ENCODE data around the gene TIMP4. TPM values are rescaled to one million over a fixed set of nuclear protein-coding genes. Genes with fewer than 3 reads are reported as not detected.

Gene TIMP4
- total RNA-seq, 1 donor from 2014 or later, result 0.18 TPM

GRCh38 chr3:12192655-12193484 is 34.2 kb upstream of the TIMP4 start:
- Mint-ChIP-seq H3K4me3 (no peak overlapping the region), H3K4me1 (peaks cover 12% of the 10 kb centered on the region), H3K27ac (no peak overlapping the region)

GRCh38 chr3:12192173-12192572 is 33.5 kb upstream of the TIMP4 start:
- Mint-ChIP-seq H3K9me3 (no peaks in the 10 kb centered on the region), H3K27me3 (ENCODE audit: low read depth) (no peaks in the 10 kb centered on the region), H3K27ac (no peak overlapping the region), H3K4me3 (no peak overlapping the region), H3K4me1 (peaks cover 19% of the 10 kb centered on the region), H3K36me3 (no peaks in the 10 kb centered on the region)
- no peak for DNase-seq (ENCODE audit: low spot score in 2 of 2, unreplicated experiment in 2 of 2)
- TF ChIP-seq CTCF (IDR thresholded peaks at IDR 0.05; ENCODE audit: unreplicated experiment), result no peak

More at GRCh38 chr3:12192655-12193484, 34.2 kb upstream of the TIMP4 start:
- Mint-ChIP-seq H3K36me3 (no peaks in the 10 kb centered on the region), H3K9me3 (no peaks in the 10 kb centered on the region), H3K27me3 (ENCODE audit: low read depth) (no peaks in the 10 kb centered on the region)
- no peak for TF ChIP-seq CTCF (IDR thresholded peaks at IDR 0.05; ENCODE audit: unreplicated experiment)
- no peak for DNase-seq (ENCODE audit: low spot score in 2 of 2, unreplicated experiment in 2 of 2)

- Mint-ChIP-seq H3K36me3 (no peaks in the 10 kb centered on the region), H3K27me3 (ENCODE audit: low read depth) (no peaks in the 10 kb centered on the region), H3K4me1 (peaks cover 19% of the 10 kb centered on the region), H3K9me3 (no peaks in the 10 kb centered on the region), H3K4me3 (no peak overlapping the region), H3K27ac (no peak overlapping the region)
- no peak for DNase-seq (ENCODE audit: low spot score in 2 of 2, unreplicated experiment in 2 of 2)
- no peak for TF ChIP-seq CTCF (IDR thresholded peaks at IDR 0.05; ENCODE audit: unreplicated experiment)
These were observed 32.8 kb upstream of the TIMP4 start for GRCh38 chr3:12191559-12191958.

- Mint-ChIP-seq H3K9me3 (no peaks in the 10 kb centered on the region), H3K27ac (no peak overlapping the region), H3K4me3 (no peak overlapping the region), H3K36me3 (no peaks in the 10 kb centered on the region), H3K4me1 (peaks cover 19% of the 10 kb centered on the region), H3K27me3 (ENCODE audit: low read depth) (no peaks in the 10 kb centered on the region)
- no peak for TF ChIP-seq CTCF (IDR thresholded peaks at IDR 0.05; ENCODE audit: unreplicated experiment)
- no peak for DNase-seq (ENCODE audit: low spot score in 2 of 2, unreplicated experiment in 2 of 2)
These were observed 32.1 kb upstream of the TIMP4 start for GRCh38 chr3:12190832-12191231.

GRCh38 chr3:12190221-12190807 is 31.6 kb upstream of the TIMP4 start:
- H3K27me3 Mint-ChIP-seq (ENCODE audit: low read depth), result no peaks in the 10 kb centered on the region
- H3K4me1 Mint-ChIP-seq, result peaks cover 18% of the 10 kb centered on the region
- H3K27ac Mint-ChIP-seq, result no peak overlapping the region
- H3K9me3 Mint-ChIP-seq, result no peaks in the 10 kb centered on the region
- no peaks in the 10 kb centered on the region for H3K36me3 Mint-ChIP-seq
- no peak for DNase-seq (ENCODE audit: low spot score in 2 of 2, unreplicated experiment in 2 of 2)
- no peak for TF ChIP-seq CTCF (IDR thresholded peaks at IDR 0.05; ENCODE audit: unreplicated experiment)
- no peak overlapping the region for H3K4me3 Mint-ChIP-seq
